ENCODE results near the gene IL1R2. TPM values are rescaled to one million over a fixed set of nuclear protein-coding genes. Genes with fewer than 3 reads are reported as not detected.

The IL1R2 gene
- total and polyA plus RNA-seq, 2 of the 8 experiments (the other 6 are each of a cell fraction or from before 2014, with no cell fraction given), result 0.06 TPM; not detected in 1

DNA sequence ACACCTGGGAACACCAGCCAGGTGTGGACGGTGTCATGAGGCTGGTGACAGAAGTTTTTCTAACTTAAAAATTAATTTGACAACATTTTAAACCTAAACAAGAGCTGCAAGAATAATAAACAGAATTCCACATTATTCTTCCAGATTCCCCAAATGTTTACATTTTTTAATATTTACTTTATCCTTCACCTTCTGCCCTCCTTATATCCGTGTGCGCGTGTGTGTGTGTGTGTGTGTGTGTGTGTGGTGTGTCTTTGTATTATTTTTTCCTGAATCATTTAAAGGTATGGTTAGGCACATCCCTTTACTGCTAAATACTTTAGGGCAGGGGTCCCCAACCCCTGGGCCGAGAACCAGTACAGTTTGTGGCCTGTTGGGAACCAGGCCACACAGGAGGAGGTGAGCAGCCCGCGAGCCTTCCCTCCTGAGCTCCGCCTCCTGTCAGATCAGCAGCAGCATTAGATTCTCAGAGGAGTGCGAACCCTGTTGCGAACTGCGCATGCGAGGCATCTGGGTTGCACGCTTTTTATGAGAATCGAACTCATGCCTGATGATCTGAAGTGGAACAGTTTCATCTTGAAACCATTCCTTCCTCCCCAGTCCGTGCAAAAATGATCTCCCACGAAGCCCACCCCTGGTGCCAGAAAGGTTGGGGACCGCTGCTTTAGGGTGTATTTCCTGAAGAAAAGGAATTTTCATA, 16.4 kb upstream of the IL1R2 start (continued):
- TF ChIP-seq EP300 (IDR thresholded peaks at IDR 0.05; ENCODE audit: borderline replicate concordance in 1 of 2, low read depth in 2 of 2, low read length in 2 of 2) (no peak), KDM1A (IDR thresholded peaks at IDR 0.05; ENCODE audit: borderline replicate concordance, low read length) (no peak), CHD2 (IDR thresholded peaks at IDR 0.05; ENCODE audit: low read length) (no peak), RBBP5 (IDR thresholded peaks at IDR 0.05; ENCODE audit: borderline replicate concordance, low read depth, low read length) (no peak), FOSL1 (IDR thresholded peaks at IDR 0.05; ENCODE audit: insufficient read depth, low read depth, low read length) (no peak)
